Pulmonary artery endothelial cell (primary cell): ENCODE results near the gene IQCN. TPM values are rescaled to one million over a fixed set of nuclear protein-coding genes. Genes with fewer than 3 reads are reported as not detected.

ENCODE experiments used
- DNase-seq: peaks from one replicate; pipeline ENCODE4 v3.0.0-alpha.2; 2011; ENCODE audit warnings: low read depth, low spot score
- total RNA-seq: library from RNA; depleted of rRNA; stranded (reverse); fragments of >200 nt; gene quantifications from 2 replicates; pipeline ENCODE4 v1.2.3, GENCODE V29; 2014

The IQCN gene
- total RNA-seq, 1 donor from 2014 or later: not detected

GRCh38 chr19:18264971-18265540 lies 9.2 kb downstream of the IQCN start:
- DNase-seq: no peak

GRCh38 chr19:18264137-18264854 lies 10.0 kb downstream of the IQCN start:
- DNase-seq: no peak

GRCh38 chr19:18263324-18264136 lies 10.7 kb downstream of the IQCN start:
- no peak for DNase-seq

GRCh38 chr19:18262917-18263316 lies 11.3 kb downstream of the IQCN start:
- DNase-seq: no peak

- DNase-seq: no peak
Measured at GRCh38 chr19:18262144-18262543, 12.1 kb downstream of the IQCN start.

GRCh38 chr19:18261474-18261873 lies 12.8 kb downstream of the IQCN start:
- DNase-seq: no peak

GRCh38 chr19:18259893-18260292 lies 14.4 kb downstream of the IQCN start:
- no peak for DNase-seq

- no peak for DNase-seq
Measured at GRCh38 chr19:18257503-18258470, 16.5 kb downstream of the IQCN start.

GRCh38 chr19:18254546-18255503 lies 19.4 kb downstream of the IQCN start:
- DNase-seq: no peak

- DNase-seq: no peak
Measured at GRCh38 chr19:18253716-18254115, 20.5 kb downstream of the IQCN start.

- no peak for DNase-seq
Measured at GRCh38 chr19:18253130-18253529, 21.1 kb downstream of the IQCN start.

- DNase-seq: no peak
Measured at GRCh38 chr19:18252370-18252717, 21.9 kb downstream of the IQCN start.

GRCh38 chr19:18251587-18252369 lies 22.5 kb downstream of the IQCN start:
- DNase-seq: peak; percentile 26

GRCh38 chr19:18249834-18250233 lies 24.4 kb downstream of the IQCN start:
- no peak for DNase-seq

GRCh38 chr19:18245297-18245696 lies 29.0 kb downstream of the IQCN start:
- no peak for DNase-seq

- no peak for DNase-seq
Measured at GRCh38 chr19:18239303-18239702, 34.9 kb downstream of the IQCN start.

GRCh38 chr19:18234194-18234593 lies 40.1 kb downstream of the IQCN start:
- DNase-seq: no peak

GRCh38 chr19:18233224-18233825 lies 40.9 kb downstream of the IQCN start:
- DNase-seq: no peak
